Measurements from ENCODE around the gene DPH3. TPM values are rescaled to one million over a fixed set of nuclear protein-coding genes. Genes with fewer than 3 reads are reported as not detected.

DPH3 gene
- total RNA-seq, 2 experiments from 2014 or later: 18.2 to 19.9 TPM

GRCh38 chr3:16229681-16230080 lies 35.1 kb downstream of the DPH3 start:
- Mint-ChIP-seq H3K9me3 (no peaks in the 10 kb centered on the region), H3K4me1 (ENCODE audit: low read depth) (no peaks in the 10 kb centered on the region), H3K4me3 (no peak overlapping the region), H3K36me3 (ENCODE audit: low read depth) (no peaks in the 10 kb centered on the region), H3K27me3 (peaks cover 4% of the 10 kb centered on the region), H3K27ac (no peak overlapping the region)
- CTCF ChIA-PET: interaction anchor here (0.7 to 0.9 kb wide), 2 partner anchors 13 to 36 kb away, joined by 3 read pairs; no protein-coding TSS in a partner anchor
- POLR2A ChIA-PET: no interaction called here
- ATAC-seq: no peak
- TF ChIP-seq, protein P1, sequence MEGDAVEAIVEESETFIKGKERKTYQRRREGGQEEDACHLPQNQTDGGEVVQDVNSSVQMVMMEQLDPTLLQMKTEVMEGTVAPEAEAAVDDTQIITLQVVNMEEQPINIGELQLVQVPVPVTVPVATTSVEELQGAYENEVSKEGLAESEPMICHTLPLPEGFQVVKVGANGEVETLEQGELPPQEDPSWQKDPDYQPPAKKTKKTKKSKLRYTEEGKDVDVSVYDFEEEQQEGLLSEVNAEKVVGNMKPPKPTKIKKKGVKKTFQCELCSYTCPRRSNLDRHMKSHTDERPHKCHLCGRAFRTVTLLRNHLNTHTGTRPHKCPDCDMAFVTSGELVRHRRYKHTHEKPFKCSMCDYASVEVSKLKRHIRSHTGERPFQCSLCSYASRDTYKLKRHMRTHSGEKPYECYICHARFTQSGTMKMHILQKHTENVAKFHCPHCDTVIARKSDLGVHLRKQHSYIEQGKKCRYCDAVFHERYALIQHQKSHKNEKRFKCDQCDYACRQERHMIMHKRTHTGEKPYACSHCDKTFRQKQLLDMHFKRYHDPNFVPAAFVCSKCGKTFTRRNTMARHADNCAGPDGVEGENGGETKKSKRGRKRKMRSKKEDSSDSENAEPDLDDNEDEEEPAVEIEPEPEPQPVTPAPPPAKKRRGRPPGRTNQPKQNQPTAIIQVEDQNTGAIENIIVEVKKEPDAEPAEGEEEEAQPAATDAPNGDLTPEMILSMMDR (IDR thresholded peaks at IDR 0.05): no peak
- DNase-seq: no peak
- intact Hi-C loops (cut with micrococcal nuclease): no loop called here

DNA sequence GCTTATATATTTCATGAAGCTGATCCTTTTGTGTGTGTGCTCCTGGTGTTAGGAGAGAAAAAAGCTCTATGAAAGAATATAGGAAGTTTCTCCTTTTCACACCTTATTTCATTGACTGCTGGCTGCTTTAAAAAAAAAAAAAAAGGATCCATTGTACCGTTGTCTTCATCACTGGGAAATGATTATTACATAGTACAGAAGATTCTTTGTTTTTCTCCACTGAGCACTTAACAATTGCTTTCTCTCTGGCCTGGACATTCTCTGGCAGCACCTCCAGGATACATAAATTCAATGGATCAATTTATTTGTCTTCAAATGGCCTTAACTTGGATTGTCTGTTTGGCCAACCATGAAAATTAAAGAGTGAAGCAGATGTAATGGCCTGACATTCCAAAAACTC lies 37.2 kb downstream of the DPH3 start:
- no peak overlapping the region for H3K4me3 Mint-ChIP-seq
- H3K27me3 Mint-ChIP-seq: no peaks in the 10 kb centered on the region
- TF ChIP-seq, protein P1 (IDR thresholded peaks at IDR 0.05): no peak
- H3K36me3 Mint-ChIP-seq (ENCODE audit: low read depth): no peaks in the 10 kb centered on the region
- no peaks in the 10 kb centered on the region for H3K9me3 Mint-ChIP-seq
- no peak overlapping the region for H3K27ac Mint-ChIP-seq
- intact Hi-C loops (cut with micrococcal nuclease): no loop called here
- no peaks in the 10 kb centered on the region for H3K4me1 Mint-ChIP-seq (ENCODE audit: low read depth)
- POLR2A ChIA-PET: no interaction called here
- no peak for ATAC-seq
- CTCF ChIA-PET: interaction anchor here (0.6 to 1.2 kb wide), 2 partner anchors 16 to 467 kb away, joined by 3 read pairs; no protein-coding TSS in a partner anchor
- DNase-seq: no peak

- ChIA-PET CTCF (no interaction called here), POLR2A (no interaction called here)
- Mint-ChIP-seq H3K27me3 (no peaks in the 10 kb centered on the region), H3K36me3 (ENCODE audit: low read depth) (no peaks in the 10 kb centered on the region), H3K9me3 (no peaks in the 10 kb centered on the region), H3K27ac (no peak overlapping the region), H3K4me1 (ENCODE audit: low read depth) (no peaks in the 10 kb centered on the region), H3K4me3 (no peak overlapping the region)
- TF ChIP-seq, protein P1 (IDR thresholded peaks at IDR 0.05): no peak
- DNase-seq: no peak
- ATAC-seq: no peak
- intact Hi-C loops (cut with micrococcal nuclease): no loop called here
These were observed 40.4 kb downstream of the DPH3 start for GRCh38 chr3:16224325-16224724.

GRCh38 chr3:16222547-16222946 lies 42.2 kb downstream of the DPH3 start:
- TF ChIP-seq, protein P1 (IDR thresholded peaks at IDR 0.05): no peak
- CTCF ChIA-PET: interaction anchor here (2.0 kb wide), 1 partner anchor 173 kb away, joined by 5 read pairs; no protein-coding TSS in a partner anchor
- H3K27ac Mint-ChIP-seq: no peak overlapping the region
- ATAC-seq (no peak), DNase-seq (no peak)
- H3K36me3 Mint-ChIP-seq (ENCODE audit: low read depth): no peaks in the 10 kb centered on the region
- H3K4me1 Mint-ChIP-seq (ENCODE audit: low read depth): no peaks in the 10 kb centered on the region
- intact Hi-C loops (cut with micrococcal nuclease): no loop called here
- H3K4me3 Mint-ChIP-seq: no peak overlapping the region
- H3K9me3 Mint-ChIP-seq: no peaks in the 10 kb centered on the region
- POLR2A ChIA-PET: no interaction called here
- H3K27me3 Mint-ChIP-seq: peaks cover 1% of the 10 kb centered on the region

- ATAC-seq (no peak), DNase-seq (no peak)
- POLR2A ChIA-PET: no interaction called here
- no peaks in the 10 kb centered on the region for H3K4me1 Mint-ChIP-seq (ENCODE audit: low read depth)
- no peak overlapping the region for H3K27ac Mint-ChIP-seq
- CTCF ChIA-PET: interaction anchor here (1.1 to 2.0 kb wide), 3 partner anchors 9 to 173 kb away, joined by 3 to 5 read pairs (median 4); no protein-coding TSS in a partner anchor
- no peaks in the 10 kb centered on the region for H3K36me3 Mint-ChIP-seq (ENCODE audit: low read depth)
- no peaks in the 10 kb centered on the region for H3K9me3 Mint-ChIP-seq
- H3K4me3 Mint-ChIP-seq: no peak overlapping the region
- H3K27me3 Mint-ChIP-seq: peaks cover 1% of the 10 kb centered on the region
- TF ChIP-seq, protein P1 (IDR thresholded peaks at IDR 0.05): no peak
- intact Hi-C loops (cut with micrococcal nuclease): no loop called here
These were observed 42.8 kb downstream of the DPH3 start for GRCh38 chr3:16221990-16222389.

Measured in activated CD8-positive, alpha-beta T cell treated with anti-CD3 and anti-CD28 coated beads for 36 hours (primary cell).